IMR-90 (cell line): Measurements from ENCODE around the gene TMEM38B. TPM values are rescaled to one million over a fixed set of nuclear protein-coding genes. Genes with fewer than 3 reads are reported as not detected.

ENCODE experiments used
- ATAC-seq: fragments of 200-7000 bp; cut with Tn5 transposase; 2 replicates; pipeline ENCODE4 v1.9.1; 2020; ENCODE audit warnings: low read depth, mild to moderate bottlenecking, moderate library complexity
- BruUV-seq: library from RNA; stranded (reverse); fragments of 400-500 nt; replicated peaks from 2 replicates; lab custom pipeline; 2021; lab: Mats Ljungman, UMichigan
- CTCF ChIA-PET: fragments of 300-600 bp; formaldehyde crosslinking; extraction: SDS; loops from one replicate; lab custom pipeline; 2021; ENCODE audit warnings: antibody characterized with exemption; lab: Yijun Ruan, JAX
- POLR2A ChIA-PET: fragments of 300-600 bp; sonication (Branson Sonifier 250); formaldehyde crosslinking; loops from one replicate; lab custom pipeline; 2022; ENCODE audit warnings: antibody characterized with exemption; ENCODE audit not compliant: unreplicated experiment; lab: Charles Lee
- DNase-seq: peaks from one replicate; pipeline ENCODE4 v3.0.0; 2013
- H2AFZ ChIP-seq: replicated peaks from 2 replicates; pipeline ENCODE3; 2013; ENCODE audit warnings: low read length, mild to moderate bottlenecking; ENCODE audit not compliant: poor library complexity
- H2AK5ac ChIP-seq: 2 replicates; pipeline ENCODE4 v1.6.1; 2013; ENCODE audit warnings: low read depth, low read length, inconsistent platforms
- H2AK9ac ChIP-seq: replicated peaks from 2 replicates; pipeline ENCODE3; 2013; ENCODE audit warnings: mild to moderate bottlenecking, low read depth, low read length, moderate library complexity; ENCODE audit not compliant: poor library complexity
- H2BK120ac ChIP-seq: 2 replicates; pipeline ENCODE4 v1.6.1; 2013; ENCODE audit warnings: low read depth, low read length, inconsistent platforms
- H2BK15ac ChIP-seq: 3 replicates; pipeline ENCODE4 v1.6.1; 2013; ENCODE audit warnings: low read depth, low read length, inconsistent platforms
- H2BK20ac ChIP-seq: 2 replicates; pipeline ENCODE4 v1.6.1; 2013; ENCODE audit warnings: low read depth, mild to moderate bottlenecking, inconsistent platforms, low read length, moderate library complexity
- H2BK5ac ChIP-seq: 2 replicates; pipeline ENCODE4 v1.6.1; 2013; ENCODE audit warnings: mild to moderate bottlenecking, low read depth, low read length, inconsistent platforms; ENCODE audit not compliant: poor library complexity, severe bottlenecking
- H3K14ac ChIP-seq: replicated peaks from 2 replicates; pipeline ENCODE4 v1.6.1; 2013; ENCODE audit warnings: low read depth, low read length, inconsistent platforms
- H3K18ac ChIP-seq: 2 replicates; pipeline ENCODE4 v1.6.1; 2013; ENCODE audit warnings: low read depth, low read length, control low read depth
- H3K23ac ChIP-seq: 2 replicates; pipeline ENCODE4 v1.6.1; 2013; ENCODE audit warnings: low read depth, low read length, inconsistent platforms
- H3K27ac ChIP-seq: 2 replicates; pipeline ENCODE4 v1.5.1; 2013; ENCODE audit warnings: mild to moderate bottlenecking, control low read depth, low read length; ENCODE audit not compliant: insufficient read depth
- H3K27me3 ChIP-seq: 2 replicates; pipeline ENCODE4 v1.6.1; 2013; ENCODE audit warnings: low read length; ENCODE audit not compliant: control insufficient read depth, insufficient read depth
- H3K36me3 ChIP-seq: 2 replicates; pipeline ENCODE4 v1.6.1; 2013; ENCODE audit warnings: low read length, mixed read lengths; ENCODE audit not compliant: control insufficient read depth, insufficient read depth
- H3K4ac ChIP-seq: 2 replicates; pipeline ENCODE4 v1.6.1; 2013; ENCODE audit warnings: low read depth, low read length, inconsistent platforms
- H3K4me1 ChIP-seq: 2 replicates; pipeline ENCODE4 v1.6.1; 2013; ENCODE audit warnings: low read length, mixed read lengths; ENCODE audit not compliant: control insufficient read depth, insufficient read depth
- H3K4me2 ChIP-seq: 2 replicates; pipeline ENCODE4 v1.6.1; 2013; ENCODE audit warnings: low read depth, mild to moderate bottlenecking, control low read depth, low read length, moderate library complexity
- H3K4me3 ChIP-seq: 2 replicates; pipeline ENCODE4 v1.5.1; 2013; ENCODE audit warnings: low read depth, mild to moderate bottlenecking, control low read depth, low read length, moderate library complexity; ENCODE audit not compliant: insufficient read depth
- H3K56ac ChIP-seq: 2 replicates; pipeline ENCODE4 v1.6.1; 2013; ENCODE audit warnings: low read length, inconsistent platforms; ENCODE audit not compliant: insufficient read depth; ENCODE audit errors: extremely low read depth
- H3K79me1 ChIP-seq, 2 experiments: 2 replicates each; pipeline ENCODE4 v1.6.1; 2013; ENCODE audit warnings: low read length in 2 of 2, inconsistent platforms in 1 of 2, low read depth in 1 of 2
- H3K9ac ChIP-seq: 2 replicates; pipeline ENCODE4 v1.6.1; 2013; ENCODE audit warnings: low read depth, low read length, control low read depth
- H3K9me1 ChIP-seq: 2 replicates; pipeline ENCODE4 v1.6.1; 2013; ENCODE audit warnings: low read length, inconsistent platforms; ENCODE audit not compliant: insufficient read depth
- H3K9me3 ChIP-seq: 2 replicates; pipeline ENCODE4 v1.6.1; 2013; ENCODE audit warnings: low read length; ENCODE audit not compliant: control insufficient read depth, insufficient read depth
- H4K20me1 ChIP-seq: 2 replicates; pipeline ENCODE4 v1.6.1; 2013; ENCODE audit warnings: low read length, inconsistent platforms; ENCODE audit not compliant: insufficient read depth
- H4K5ac ChIP-seq: 2 replicates; pipeline ENCODE4 v1.6.1; 2013; ENCODE audit warnings: mild to moderate bottlenecking, low read depth, low read length, control low read depth
- H4K8ac ChIP-seq, 2 experiments: 2 replicates each; pipeline ENCODE4 v1.6.1; 2013; ENCODE audit warnings: low read depth in 2 of 2, low read length in 2 of 2, control low read depth in 1 of 2, inconsistent platforms in 1 of 2
- H4K91ac ChIP-seq: 2 replicates; pipeline ENCODE4 v1.6.1; 2013; ENCODE audit warnings: low read depth, low read length, inconsistent platforms; ENCODE audit not compliant: insufficient read depth
- BHLHE40 ChIP-seq: fragments of 150-350 bp; IDR thresholded peaks from 2 replicates; pipeline ENCODE4 v1.6.1; 2016; ENCODE audit warnings: mild to moderate bottlenecking, low read depth, low read length
- CEBPB ChIP-seq: IDR thresholded peaks from 2 replicates; pipeline ENCODE4 v1.6.1; 2012; ENCODE audit warnings: low read depth, low read length, improper control_type of control experiment
- CHD1 ChIP-seq: IDR thresholded peaks from 2 replicates; pipeline ENCODE4 v1.6.1; 2012; ENCODE audit warnings: low read depth, low read length, improper control_type of control experiment
- FOS ChIP-seq: fragments of 150-350 bp; IDR thresholded peaks from 2 replicates; pipeline ENCODE4 v1.6.1; 2016; ENCODE audit warnings: low read depth, low read length
- MAFK ChIP-seq: IDR thresholded peaks from 2 replicates; pipeline ENCODE4 v1.6.1; 2012; ENCODE audit warnings: low read depth, low read length, improper control_type of control experiment
- MAZ ChIP-seq: IDR thresholded peaks from 2 replicates; pipeline ENCODE4 v1.6.1; 2012; ENCODE audit warnings: low read depth, mild to moderate bottlenecking, low read length, improper control_type of control experiment, moderate library complexity, borderline replicate concordance
- MXI1 ChIP-seq: IDR thresholded peaks from 2 replicates; pipeline ENCODE4 v1.6.1; 2012; ENCODE audit warnings: low read depth, mild to moderate bottlenecking, low read length, moderate library complexity, borderline replicate concordance
- NFE2L2 ChIP-seq: fragments of 150-350 bp; IDR thresholded peaks from 2 replicates; pipeline ENCODE4 v1.6.1; 2016; ENCODE audit warnings: low read depth, mild to moderate bottlenecking, low read length
- POLR2A ChIP-seq: IDR thresholded peaks from 2 replicates; pipeline ENCODE4 v1.6.1; 2012; ENCODE audit warnings: mild to moderate bottlenecking, low read depth, low read length
- RAD21 ChIP-seq: IDR thresholded peaks from 2 replicates; pipeline ENCODE4 v1.6.1; 2012; ENCODE audit warnings: low read length, improper control_type of control experiment
- RCOR1 ChIP-seq: IDR thresholded peaks from 2 replicates; pipeline ENCODE4 v1.6.1; 2012; ENCODE audit warnings: mild to moderate bottlenecking, low read length, improper control_type of control experiment; ENCODE audit not compliant: insufficient replicate concordance
- RFX5 ChIP-seq: IDR thresholded peaks from 2 replicates; pipeline ENCODE4 v1.8.0; 2012; ENCODE audit warnings: low read depth, mild to moderate bottlenecking, low read length, moderate library complexity
- SMC3 ChIP-seq: fragments of 150-350 bp; IDR thresholded peaks from 2 replicates; pipeline ENCODE4 v1.6.1; 2016; ENCODE audit warnings: low read depth, mild to moderate bottlenecking, antibody characterized with exemption, low read length, moderate library complexity
- WGBS, 2 experiments: methylation state at CpG; one replicate each; pipeline versions ENCODE4 v1.1.5 to v1.1.7; 2013; ENCODE audit warnings: missing lambda C conversion rate in 2 of 2; ENCODE audit not compliant: insufficient read length in 1 of 2; ENCODE audit errors: extremely low coverage in 2 of 2; 5-methylcytosine and 5-hydroxymethylcytosine counted together
- dilution Hi-C: fragments of 300-500 bp; cut with HindIII; formaldehyde crosslinking; loops from one replicate; pipeline ENCODE4 v1.14.3; 2018; ENCODE audit warnings: low sequenced_read_pairs; ENCODE audit not compliant: unreplicated experiment
- in situ Hi-C: fragments of 300-500 bp; cut with MboI; formaldehyde crosslinking; loops from 3 replicates; pipeline ENCODE4 v1.14.3; 2019; ENCODE audit warnings: low sequenced_read_pairs, inconsistent platforms, mixed read lengths
- intact Hi-C: fragments of 100-400 bp; cut with micrococcal nuclease; formaldehyde crosslinking; loops from 2 replicates; pipeline ENCODE4 v1.10.0; 2022
- polyA plus RNA-seq, 3 experiments: library from polyadenylated mRNA; depleted of rRNA; stranded (reverse); fragments of >200 nt; gene quantifications; 2 replicates each; pipeline ENCODE4 v1.2.3, GENCODE V29; 2012; ENCODE audit warnings: low replicate concordance in 1 of 3
- total RNA-seq: library from RNA; depleted of rRNA; stranded (reverse); fragments of >200 nt; gene quantifications from 2 replicates; pipeline ENCODE4 v1.2.3, GENCODE V29; 2012
- TF ChIP-seq, protein P1 (sequence below): conservative IDR thresholded peaks from 2 replicates; pipeline ENCODE4 v1.5.1; 2012; ENCODE audit warnings: mild to moderate bottlenecking, low read depth, low read length, improper control_type of control experiment
- TF ChIP-seq, protein P2 (sequence below): fragments of 150-350 bp; IDR thresholded peaks from 2 replicates; pipeline ENCODE4 v1.6.1; 2017; ENCODE audit warnings: mild to moderate bottlenecking, antibody characterized with exemption, low read length, low read depth
- TF ChIP-seq, protein P3 (sequence below): fragments of 150-350 bp; IDR thresholded peaks from 2 replicates; pipeline ENCODE4 v1.6.1; 2016; ENCODE audit warnings: low read depth, mild to moderate bottlenecking, low read length, moderate library complexity, borderline replicate concordance

TMEM38B gene
- total and polyA plus RNA-seq, 2 of the 4 experiments (the other 2 are of a cell fraction) = 3.3 to 11.5 TPM

DNA sequence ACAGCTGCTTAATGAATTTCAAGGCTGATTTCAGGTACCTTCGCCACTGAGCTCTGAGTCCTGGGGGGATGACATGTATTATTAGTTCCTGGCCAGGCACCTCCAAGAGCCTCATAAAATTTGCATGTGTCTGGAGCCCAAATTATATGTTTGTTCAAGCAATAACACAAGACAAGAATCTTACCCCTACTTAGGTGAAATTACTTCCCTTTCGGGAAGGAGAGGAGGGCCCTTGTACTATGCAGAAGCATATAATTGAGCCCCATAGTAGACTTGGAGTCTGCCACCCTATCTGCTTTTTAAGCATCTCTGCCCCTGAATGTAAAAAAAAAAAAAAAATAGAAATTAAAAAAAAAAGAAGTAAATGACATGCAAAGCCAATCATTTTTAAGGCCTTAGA lies 13.0 kb upstream of the TMEM38B start:
- no peaks in the 10 kb centered on the region for H3K9me3 ChIP-seq
- H3K4me1 ChIP-seq = no peaks in the 10 kb centered on the region
- H3K4me3 ChIP-seq = no peak overlapping the region
- no peak overlapping the region for H3K27ac ChIP-seq
- peaks cover 7% of the 10 kb centered on the region for H3K27me3 ChIP-seq
- no peaks in the 10 kb centered on the region for H3K9me1 ChIP-seq
- ChIA-PET POLR2A (no interaction called here), CTCF (interaction anchor here (1.3 kb wide), 1 partner anchor 9 kb away, joined by 5 read pairs; no protein-coding TSS in a partner anchor)
- no peak overlapping the region for H2BK20ac ChIP-seq
- H3K4ac ChIP-seq = no peak overlapping the region
- no peak overlapping the region for H4K91ac ChIP-seq
- no CpG with 5 or more reads among the region's 2 CpGs for WGBS, 2 experiments
- no peaks in the 10 kb centered on the region for H4K20me1 ChIP-seq
- no peak overlapping the region for H2BK120ac ChIP-seq
- dilution Hi-C loops (no loop called here), in situ Hi-C loops (no loop called here), intact Hi-C loops (no loop called here)
- no peak overlapping the region for H2AFZ ChIP-seq
- H3K56ac ChIP-seq = no peak overlapping the region
- no peaks in the 10 kb centered on the region for H3K36me3 ChIP-seq
- H4K5ac ChIP-seq = no peak overlapping the region
- H4K8ac ChIP-seq = no peak overlapping the region
- H3K18ac ChIP-seq = no peak overlapping the region
- TF ChIP-seq SMC3 = no peak
- TF ChIP-seq CEBPB = no peak
- no peak for TF ChIP-seq FOS
- no peak for TF ChIP-seq NFE2L2
- TF ChIP-seq, protein P1, sequence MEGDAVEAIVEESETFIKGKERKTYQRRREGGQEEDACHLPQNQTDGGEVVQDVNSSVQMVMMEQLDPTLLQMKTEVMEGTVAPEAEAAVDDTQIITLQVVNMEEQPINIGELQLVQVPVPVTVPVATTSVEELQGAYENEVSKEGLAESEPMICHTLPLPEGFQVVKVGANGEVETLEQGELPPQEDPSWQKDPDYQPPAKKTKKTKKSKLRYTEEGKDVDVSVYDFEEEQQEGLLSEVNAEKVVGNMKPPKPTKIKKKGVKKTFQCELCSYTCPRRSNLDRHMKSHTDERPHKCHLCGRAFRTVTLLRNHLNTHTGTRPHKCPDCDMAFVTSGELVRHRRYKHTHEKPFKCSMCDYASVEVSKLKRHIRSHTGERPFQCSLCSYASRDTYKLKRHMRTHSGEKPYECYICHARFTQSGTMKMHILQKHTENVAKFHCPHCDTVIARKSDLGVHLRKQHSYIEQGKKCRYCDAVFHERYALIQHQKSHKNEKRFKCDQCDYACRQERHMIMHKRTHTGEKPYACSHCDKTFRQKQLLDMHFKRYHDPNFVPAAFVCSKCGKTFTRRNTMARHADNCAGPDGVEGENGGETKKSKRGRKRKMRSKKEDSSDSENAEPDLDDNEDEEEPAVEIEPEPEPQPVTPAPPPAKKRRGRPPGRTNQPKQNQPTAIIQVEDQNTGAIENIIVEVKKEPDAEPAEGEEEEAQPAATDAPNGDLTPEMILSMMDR = no peak
- no peak for TF ChIP-seq MAFK
- no peak for TF ChIP-seq RCOR1
- TF ChIP-seq, protein P2, sequence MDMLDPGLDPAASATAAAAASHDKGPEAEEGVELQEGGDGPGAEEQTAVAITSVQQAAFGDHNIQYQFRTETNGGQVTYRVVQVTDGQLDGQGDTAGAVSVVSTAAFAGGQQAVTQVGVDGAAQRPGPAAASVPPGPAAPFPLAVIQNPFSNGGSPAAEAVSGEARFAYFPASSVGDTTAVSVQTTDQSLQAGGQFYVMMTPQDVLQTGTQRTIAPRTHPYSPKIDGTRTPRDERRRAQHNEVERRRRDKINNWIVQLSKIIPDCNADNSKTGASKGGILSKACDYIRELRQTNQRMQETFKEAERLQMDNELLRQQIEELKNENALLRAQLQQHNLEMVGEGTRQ = no peak
- TF ChIP-seq POLR2A = no peak
- TF ChIP-seq RAD21 = no peak
- TF ChIP-seq BHLHE40 = no peak
- TF ChIP-seq CHD1 = no peak
- TF ChIP-seq MAZ = no peak
- no peak for TF ChIP-seq MXI1
- TF ChIP-seq, protein P3, sequence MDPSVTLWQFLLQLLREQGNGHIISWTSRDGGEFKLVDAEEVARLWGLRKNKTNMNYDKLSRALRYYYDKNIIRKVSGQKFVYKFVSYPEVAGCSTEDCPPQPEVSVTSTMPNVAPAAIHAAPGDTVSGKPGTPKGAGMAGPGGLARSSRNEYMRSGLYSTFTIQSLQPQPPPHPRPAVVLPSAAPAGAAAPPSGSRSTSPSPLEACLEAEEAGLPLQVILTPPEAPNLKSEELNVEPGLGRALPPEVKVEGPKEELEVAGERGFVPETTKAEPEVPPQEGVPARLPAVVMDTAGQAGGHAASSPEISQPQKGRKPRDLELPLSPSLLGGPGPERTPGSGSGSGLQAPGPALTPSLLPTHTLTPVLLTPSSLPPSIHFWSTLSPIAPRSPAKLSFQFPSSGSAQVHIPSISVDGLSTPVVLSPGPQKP = no peak
- TF ChIP-seq RFX5 = no peak
- BruUV-seq = no TSS peak
- H3K79me1 ChIP-seq = no peaks in the 10 kb centered on the region
- no peak overlapping the region for H3K14ac ChIP-seq
- DNase-seq (no peak), ATAC-seq (no peak)
- no peak overlapping the region for H3K4me2 ChIP-seq
- no peak overlapping the region for H2BK15ac ChIP-seq
- H3K23ac ChIP-seq = no peak overlapping the region
- no peak overlapping the region for H2AK5ac ChIP-seq
- H2AK9ac ChIP-seq = no peak overlapping the region
- H2BK5ac ChIP-seq = no peak overlapping the region
- no peak overlapping the region for H3K9ac ChIP-seq
